NB4 (cell line): Measurements from ENCODE around the gene CCDC88C.

Experiments
- CTCF ChIP-seq: IDR thresholded peaks from one replicate; pipeline ENCODE4 v1.5.1; 2012; ENCODE audit warnings: low read depth, low read length
- MYC ChIP-seq: IDR thresholded peaks from 2 replicates; pipeline ENCODE4 v1.6.1; 2011; ENCODE audit warnings: low read depth, low read length
- POLR2A ChIP-seq: IDR thresholded peaks from 2 replicates; pipeline ENCODE4 v1.6.1; 2011; ENCODE audit warnings: mild to moderate bottlenecking; ENCODE audit not compliant: insufficient read length; ENCODE audit errors: extremely low read depth
- TF ChIP-seq, protein P1 (sequence below): IDR thresholded peaks from 2 replicates; pipeline ENCODE4 v1.6.1; 2011; ENCODE audit warnings: low read depth, low read length

- TF ChIP-seq CTCF, result no peak
- no peak for TF ChIP-seq POLR2A
- TF ChIP-seq MYC, result no peak
- TF ChIP-seq, protein P1, sequence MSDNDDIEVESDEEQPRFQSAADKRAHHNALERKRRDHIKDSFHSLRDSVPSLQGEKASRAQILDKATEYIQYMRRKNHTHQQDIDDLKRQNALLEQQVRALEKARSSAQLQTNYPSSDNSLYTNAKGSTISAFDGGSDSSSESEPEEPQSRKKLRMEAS, result no peak
Measured at GRCh38 chr14:91413547-91414474, 3.8 kb downstream of the CCDC88C start.
